ENCODE data around the gene STAG2. TPM values are rescaled to one million over a fixed set of nuclear protein-coding genes. Genes with fewer than 3 reads are reported as not detected.
"Not testable (repeated sequence)": the region's sequence is repeated elsewhere in the genome, so short reads cannot be mapped to it uniquely, and the experiment has no call there.

STAG2 gene
- polyA plus RNA-seq, 4 donors: 19.7 to 76.6 (median 27.3) TPM

GRCh38 chrX:124117325-124117724, 155.8 kb downstream of the STAG2 start:
- H3K4me1 ChIP-seq (ENCODE audit: control insufficient read depth in 3 of 3, insufficient read depth in 2 of 3, low read depth in 1 of 3, low read length in 2 of 3): no peaks in the 10 kb centered on the region
- no peaks in the 10 kb centered on the region for H3K9me3 ChIP-seq (ENCODE audit: control insufficient read depth in 2 of 2, insufficient read depth in 1 of 2, low read depth in 1 of 2, low read length in 1 of 2)
- no peak overlapping the region for H3K4me3 ChIP-seq (ENCODE audit: low read depth in 1 of 3, low read length in 3 of 3)
- no peak for DNase-seq
- H3K27ac ChIP-seq (ENCODE audit: low read depth in 1 of 3, low read length in 2 of 3): no peak overlapping the region
- no peak for FAIRE-seq
- no peaks in the 10 kb centered on the region for H3K36me3 ChIP-seq (ENCODE audit: control insufficient read depth in 3 of 3, insufficient read depth in 2 of 3, low read depth in 1 of 3, low read length in 3 of 3)
- WGBS, 3 donors: 25 to 61% (median 58%) methylated on average over 1 of the region's 1 CpG
- no peaks in the 10 kb centered on the region for H3K27me3 ChIP-seq (ENCODE audit: control insufficient read depth in 3 of 3, insufficient read depth in 3 of 3, low read length in 3 of 3)

- no peaks in the 10 kb centered on the region for H3K4me1 ChIP-seq (ENCODE audit: control insufficient read depth in 3 of 3, insufficient read depth in 2 of 3, low read depth in 1 of 3, low read length in 2 of 3)
- no peaks in the 10 kb centered on the region for H3K36me3 ChIP-seq (ENCODE audit: control insufficient read depth in 3 of 3, insufficient read depth in 2 of 3, low read depth in 1 of 3, low read length in 3 of 3)
- H3K27ac ChIP-seq (ENCODE audit: low read depth in 1 of 3, low read length in 2 of 3): no peak overlapping the region
- H3K9me3 ChIP-seq (ENCODE audit: control insufficient read depth in 2 of 2, insufficient read depth in 1 of 2, low read depth in 1 of 2, low read length in 1 of 2): no peaks in the 10 kb centered on the region
- no peak for FAIRE-seq
- DNase-seq: no peak
- no peak overlapping the region for H3K4me3 ChIP-seq (ENCODE audit: low read depth in 1 of 3, low read length in 3 of 3)
- no peaks in the 10 kb centered on the region for H3K27me3 ChIP-seq (ENCODE audit: control insufficient read depth in 3 of 3, insufficient read depth in 3 of 3, low read length in 3 of 3)
- 82 to 86% (median 83%) methylated on average over 3 of the region's 3 CpGs for WGBS, 3 donors
These were observed 164.0 kb downstream of the STAG2 start for GRCh38 chrX:124125471-124125870.

- no peak for DNase-seq
- no peaks in the 10 kb centered on the region for H3K27me3 ChIP-seq (ENCODE audit: control insufficient read depth in 3 of 3, insufficient read depth in 3 of 3, low read length in 3 of 3)
- no peaks in the 10 kb centered on the region for H3K4me1 ChIP-seq (ENCODE audit: control insufficient read depth in 3 of 3, insufficient read depth in 2 of 3, low read depth in 1 of 3, low read length in 2 of 3)
- H3K4me3 ChIP-seq (ENCODE audit: low read depth in 1 of 3, low read length in 3 of 3): no peak overlapping the region
- FAIRE-seq: no peak
- no peaks in the 10 kb centered on the region for H3K9me3 ChIP-seq (ENCODE audit: control insufficient read depth in 2 of 2, insufficient read depth in 1 of 2, low read depth in 1 of 2, low read length in 1 of 2)
- no peaks in the 10 kb centered on the region for H3K36me3 ChIP-seq (ENCODE audit: control insufficient read depth in 3 of 3, insufficient read depth in 2 of 3, low read depth in 1 of 3, low read length in 3 of 3)
- H3K27ac ChIP-seq (ENCODE audit: low read depth in 1 of 3, low read length in 2 of 3): no peak overlapping the region
- 87 to 92% (median 90%) methylated on average over 5 to 7 of the region's 7 CpGs for WGBS, 3 donors
These were observed 166.0 kb downstream of the STAG2 start for GRCh38 chrX:124127496-124127895.

- DNase-seq; H3K36me3 ChIP-seq (ENCODE audit: control insufficient read depth in 3 of 3, insufficient read depth in 2 of 3, low read depth in 1 of 3, low read length in 3 of 3); H3K27ac ChIP-seq (ENCODE audit: low read depth in 1 of 3, low read length in 2 of 3); FAIRE-seq; H3K27me3 ChIP-seq (ENCODE audit: control insufficient read depth in 3 of 3, insufficient read depth in 3 of 3, low read length in 3 of 3); H3K4me1 ChIP-seq (ENCODE audit: control insufficient read depth in 3 of 3, insufficient read depth in 2 of 3, low read depth in 1 of 3, low read length in 2 of 3); H3K4me3 ChIP-seq (ENCODE audit: low read depth in 1 of 3, low read length in 3 of 3); H3K9me3 ChIP-seq (ENCODE audit: control insufficient read depth in 2 of 2, insufficient read depth in 1 of 2, low read depth in 1 of 2, low read length in 1 of 2): not testable (repeated sequence)
- WGBS, 3 donors: 92 to 95% (median 94%) methylated on average over 5 of the region's 5 CpGs
These were observed 170.9 kb downstream of the STAG2 start for GRCh38 chrX:124132437-124132836.

- H3K9me3 ChIP-seq (ENCODE audit: control insufficient read depth in 2 of 2, insufficient read depth in 1 of 2, low read depth in 1 of 2, low read length in 1 of 2): peaks cover 0 to 15% of the 10 kb centered on the region in 2 donors
- no peak for DNase-seq
- H3K4me3 ChIP-seq (ENCODE audit: low read depth in 1 of 3, low read length in 3 of 3): no peak overlapping the region
- no peaks in the 10 kb centered on the region for H3K4me1 ChIP-seq (ENCODE audit: control insufficient read depth in 3 of 3, insufficient read depth in 2 of 3, low read depth in 1 of 3, low read length in 2 of 3)
- no peaks in the 10 kb centered on the region for H3K36me3 ChIP-seq (ENCODE audit: control insufficient read depth in 3 of 3, insufficient read depth in 2 of 3, low read depth in 1 of 3, low read length in 3 of 3)
- 91 to 93% (median 93%) methylated on average over 8 of the region's 8 CpGs for WGBS, 3 donors
- H3K27ac ChIP-seq (ENCODE audit: low read depth in 1 of 3, low read length in 2 of 3): no peak overlapping the region
- FAIRE-seq: no peak
- no peaks in the 10 kb centered on the region for H3K27me3 ChIP-seq (ENCODE audit: control insufficient read depth in 3 of 3, insufficient read depth in 3 of 3, low read length in 3 of 3)
These were observed 184.2 kb downstream of the STAG2 start for GRCh38 chrX:124145749-124146148.

- H3K9me3 ChIP-seq (ENCODE audit: control insufficient read depth in 2 of 2, insufficient read depth in 1 of 2, low read depth in 1 of 2, low read length in 1 of 2): peaks cover 0 to 11% of the 10 kb centered on the region in 2 donors
- DNase-seq (no peak), FAIRE-seq (no peak)
- H3K4me1 ChIP-seq (ENCODE audit: control insufficient read depth in 3 of 3, insufficient read depth in 2 of 3, low read depth in 1 of 3, low read length in 2 of 3): no peaks in the 10 kb centered on the region
- H3K36me3 ChIP-seq (ENCODE audit: control insufficient read depth in 3 of 3, insufficient read depth in 2 of 3, low read depth in 1 of 3, low read length in 3 of 3): no peaks in the 10 kb centered on the region
- H3K27me3 ChIP-seq (ENCODE audit: control insufficient read depth in 3 of 3, insufficient read depth in 3 of 3, low read length in 3 of 3): no peaks in the 10 kb centered on the region
- no peak overlapping the region for H3K4me3 ChIP-seq (ENCODE audit: low read depth in 1 of 3, low read length in 3 of 3)
- H3K27ac ChIP-seq (ENCODE audit: low read depth in 1 of 3, low read length in 2 of 3): no peak overlapping the region
These were observed 189.7 kb downstream of the STAG2 start for GRCh38 chrX:124151195-124151594.

Other genes with a start within 250 kb of the STAG2 start
- 10 to 100 TPM; 30.5 to 85.2 (median 81.2) TPM for gene THOC2, start 228.7 kb upstream of the STAG2 start, polyA plus RNA-seq
- gene XIAP, start 101.7 kb upstream of the STAG2 start, polyA plus RNA-seq: 10 to 100 TPM; 11.6 to 35.4 (median 14.3) TPM